HuH-7 (cell line): ENCODE results near the gene PTPRN2.
"Not testable (repeated sequence)": the region's sequence is repeated elsewhere in the genome, so short reads cannot be mapped to it uniquely, and the experiment has no call there.

ENCODE experiments used
- DNase-seq: peaks from one replicate; pipeline ENCODE4 v3.0.0; 2011; ENCODE audit warnings: low spot score

PTPRN2 gene

GRCh38 chr7:158301207-158301606, 286.4 kb downstream of the PTPRN2 start:
- DNase-seq: no peak

GRCh38 chr7:158300427-158300826, 287.2 kb downstream of the PTPRN2 start:
- DNase-seq: no peak

- no peak for DNase-seq
These were observed 288.0 kb downstream of the PTPRN2 start for GRCh38 chr7:158299607-158300006.

DNA sequence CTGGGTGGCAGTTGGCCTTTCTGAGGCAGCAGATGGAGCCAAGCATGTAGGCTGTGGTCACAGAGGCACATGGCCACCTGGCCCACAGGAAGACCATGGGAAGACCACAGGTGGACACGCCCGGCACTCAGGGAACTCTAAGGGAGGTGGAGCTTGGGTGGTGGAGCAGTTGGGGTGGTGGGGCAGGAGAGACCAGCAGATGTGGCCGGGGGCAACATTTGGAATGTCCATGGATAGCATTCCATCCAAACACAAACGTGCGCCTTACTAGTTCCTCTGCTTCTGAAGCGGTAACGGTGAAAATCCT, 290.9 kb downstream of the PTPRN2 start:
- DNase-seq: no peak

- no peak for DNase-seq
These were observed 291.4 kb downstream of the PTPRN2 start for GRCh38 chr7:158295966-158296797.

DNA sequence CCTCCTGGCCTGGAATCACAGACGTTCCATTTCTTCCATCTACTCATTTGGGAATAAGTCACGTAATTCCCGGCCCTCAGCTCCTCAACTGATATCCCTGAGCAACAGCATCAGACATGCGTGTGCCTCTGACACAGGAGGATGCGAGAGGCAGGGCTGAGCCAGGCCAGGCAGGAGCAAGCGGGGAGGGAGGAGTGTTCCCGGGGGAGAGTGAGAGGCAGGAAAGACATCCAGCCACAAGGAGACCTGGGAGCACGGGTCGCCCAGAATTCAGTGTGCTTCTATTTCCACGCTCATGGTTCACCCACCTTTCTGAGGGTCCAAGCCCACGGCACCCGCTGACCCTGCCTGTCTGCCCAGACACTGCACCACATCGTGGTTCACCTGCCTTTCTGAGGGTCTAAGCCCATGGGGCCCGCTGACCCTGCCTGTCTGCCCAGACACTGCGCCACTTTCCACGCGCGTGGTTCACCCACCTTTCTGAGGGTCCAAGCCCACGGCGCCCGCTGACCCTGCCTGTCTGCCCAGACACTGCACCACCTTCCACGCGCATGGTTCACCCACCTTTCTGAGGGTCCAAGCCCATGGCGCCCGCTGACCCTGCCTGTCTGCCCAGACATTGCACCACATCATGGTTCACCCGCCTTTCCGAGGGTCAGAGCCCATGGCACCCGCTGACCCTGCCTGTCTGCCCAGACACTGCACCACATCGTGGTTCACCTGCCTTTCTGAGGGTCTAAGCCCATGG, 293.0 kb downstream of the PTPRN2 start:
- DNase-seq: not testable (repeated sequence)

DNA sequence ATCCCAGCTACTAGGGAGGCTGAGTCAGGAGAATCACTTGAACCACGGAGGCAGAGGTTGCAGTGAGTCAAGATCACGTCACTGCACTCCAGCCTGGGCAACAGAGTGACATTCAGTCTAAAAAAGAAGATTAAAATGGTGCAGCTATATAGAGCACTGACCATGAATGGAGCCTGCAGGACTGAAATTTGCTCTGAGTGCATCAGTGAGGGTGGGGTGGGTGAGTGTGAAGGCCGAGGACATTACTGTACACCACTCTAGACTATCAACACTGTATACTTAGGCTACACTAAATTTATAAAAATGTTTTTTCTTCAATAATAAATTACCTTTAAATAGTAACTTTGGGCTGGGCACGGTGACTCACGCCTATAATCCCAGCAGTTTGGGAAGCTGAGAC, 294.7 kb downstream of the PTPRN2 start:
- DNase-seq: no peak

DNA sequence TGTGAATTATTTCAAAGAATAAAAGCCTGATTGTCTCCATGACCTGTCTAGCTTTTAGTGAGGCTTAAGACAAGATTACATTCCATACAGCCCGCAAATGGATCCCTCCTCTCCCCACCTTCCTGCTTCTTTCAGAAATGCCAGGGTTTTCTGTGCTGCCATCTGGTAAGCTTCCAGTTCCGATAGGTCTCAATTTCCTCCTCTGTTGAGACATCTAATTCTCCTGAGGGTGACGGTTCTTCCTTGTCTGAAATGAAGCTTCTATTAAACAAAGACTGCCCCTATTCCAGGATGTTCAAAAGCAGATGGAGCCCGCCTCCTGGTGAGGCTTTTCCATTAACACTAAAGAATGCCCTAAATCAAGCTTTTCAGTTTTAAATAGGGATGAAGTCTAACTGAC, 295.6 kb downstream of the PTPRN2 start:
- no peak for DNase-seq

DNA sequence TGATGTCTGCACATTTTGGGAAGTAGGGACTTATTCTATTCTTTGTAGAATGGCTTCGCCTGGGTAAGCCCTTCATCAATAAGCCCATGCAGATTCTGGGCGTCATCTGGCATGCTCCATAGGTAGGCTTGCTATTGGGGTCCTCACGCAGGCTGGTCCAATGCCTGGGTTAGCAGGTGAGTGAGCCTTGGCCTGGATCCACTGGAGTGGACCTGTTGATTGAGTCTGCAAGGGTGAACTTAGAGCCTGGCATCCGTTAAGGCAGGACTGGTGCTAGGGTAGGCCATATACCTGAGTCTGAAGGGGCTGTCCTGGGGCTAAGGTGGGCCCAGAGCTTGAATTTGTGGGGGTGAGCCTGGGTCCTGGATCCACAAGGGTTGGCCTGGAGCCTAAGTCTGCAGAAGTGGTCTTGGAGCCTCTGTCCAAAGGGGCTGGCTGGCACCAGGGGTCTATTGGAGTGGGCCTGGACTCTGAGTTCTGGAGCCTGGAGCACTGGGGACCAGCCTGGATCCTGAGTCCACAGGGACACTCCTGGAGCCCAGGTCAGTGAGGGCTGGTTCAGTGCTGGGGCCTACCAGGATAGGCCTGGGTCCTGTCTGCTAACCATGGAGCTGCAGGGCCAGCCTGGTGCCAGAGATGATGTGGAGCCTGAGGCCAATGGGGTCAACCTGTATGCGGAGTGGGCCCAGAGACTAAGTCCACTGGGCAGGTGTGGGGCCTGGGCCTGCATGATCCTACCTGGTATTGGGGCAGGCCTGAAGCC, 297.7 kb downstream of the PTPRN2 start:
- no peak for DNase-seq

GRCh38 chr7:158289231-158289630, 298.4 kb downstream of the PTPRN2 start:
- no peak for DNase-seq

GRCh38 chr7:158286210-158286609, 301.4 kb downstream of the PTPRN2 start:
- no peak for DNase-seq

DNA sequence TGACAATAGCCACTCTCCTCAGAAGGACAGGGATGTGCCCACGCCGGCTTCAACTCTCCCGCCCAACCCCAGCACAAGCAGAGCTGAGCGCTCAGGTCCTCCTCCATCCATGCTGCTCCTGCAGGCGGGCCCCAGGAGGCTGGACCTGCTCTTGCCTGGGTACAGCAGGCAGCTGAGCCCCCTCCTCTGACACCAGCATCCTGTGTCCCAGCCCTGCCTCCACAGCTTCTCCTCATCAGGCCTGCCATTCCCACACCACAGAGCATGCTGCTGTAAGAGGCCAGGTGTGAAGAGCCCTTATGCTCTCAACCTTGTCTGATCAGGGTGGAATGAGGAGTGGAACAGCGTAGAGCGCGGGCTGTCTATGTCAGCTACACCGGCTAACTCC, 302.2 kb downstream of the PTPRN2 start:
- no peak for DNase-seq

DNA sequence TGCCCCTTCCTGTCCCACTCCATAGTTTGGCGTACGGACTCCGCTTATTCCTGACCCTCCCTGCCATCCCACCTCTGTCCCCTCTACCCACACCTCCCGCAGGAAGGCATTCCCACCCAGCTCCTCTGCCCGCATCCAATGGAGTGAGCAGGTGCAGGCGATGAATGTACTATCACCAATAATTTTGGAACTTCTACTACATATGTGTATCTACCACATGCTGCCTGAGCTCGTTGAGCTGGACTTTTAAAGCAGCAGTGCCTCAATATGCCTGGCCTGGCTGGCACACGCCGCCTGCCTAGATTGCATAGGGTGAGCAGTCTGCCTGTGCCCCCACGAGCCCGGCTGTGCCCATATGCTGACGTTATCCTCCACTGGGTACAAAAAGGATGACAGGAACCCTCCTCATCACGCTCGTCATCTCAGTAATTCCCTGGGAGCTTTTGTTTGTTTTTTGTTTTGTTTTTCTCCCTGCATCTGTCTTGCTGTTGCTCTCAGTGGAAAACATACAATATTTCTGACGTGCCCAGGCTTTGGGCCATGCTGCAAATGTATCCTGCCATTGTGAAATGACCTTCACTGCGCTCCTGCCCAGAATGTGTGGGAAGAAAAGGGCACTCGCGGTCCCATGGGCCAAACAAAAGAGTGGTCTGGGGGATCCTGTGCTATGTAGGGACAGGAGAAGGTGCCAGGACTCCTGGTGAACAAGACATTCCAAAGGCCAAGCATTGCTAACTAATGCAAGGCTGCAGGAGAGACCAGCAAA, 302.8 kb downstream of the PTPRN2 start:
- no peak for DNase-seq

DNA sequence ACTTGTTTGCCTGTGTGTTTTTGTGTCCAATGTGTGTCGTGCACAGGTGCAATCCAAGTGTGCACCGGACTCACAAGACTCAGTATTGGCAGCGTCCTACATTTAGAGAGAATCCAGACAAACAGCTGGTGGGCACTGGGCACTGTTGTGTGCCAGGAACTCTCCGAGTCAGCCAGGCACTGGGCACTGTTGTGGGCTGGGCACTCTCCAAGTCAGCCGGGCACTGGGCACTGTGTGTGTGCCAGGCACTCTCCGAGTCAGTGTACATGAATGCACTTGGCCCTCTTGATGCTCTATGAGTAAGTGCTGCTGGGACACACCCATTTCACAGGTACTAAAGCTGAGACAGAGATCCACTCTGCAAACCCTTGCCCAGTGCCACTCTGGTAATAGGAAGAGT, 303.5 kb downstream of the PTPRN2 start:
- DNase-seq: no peak

DNA sequence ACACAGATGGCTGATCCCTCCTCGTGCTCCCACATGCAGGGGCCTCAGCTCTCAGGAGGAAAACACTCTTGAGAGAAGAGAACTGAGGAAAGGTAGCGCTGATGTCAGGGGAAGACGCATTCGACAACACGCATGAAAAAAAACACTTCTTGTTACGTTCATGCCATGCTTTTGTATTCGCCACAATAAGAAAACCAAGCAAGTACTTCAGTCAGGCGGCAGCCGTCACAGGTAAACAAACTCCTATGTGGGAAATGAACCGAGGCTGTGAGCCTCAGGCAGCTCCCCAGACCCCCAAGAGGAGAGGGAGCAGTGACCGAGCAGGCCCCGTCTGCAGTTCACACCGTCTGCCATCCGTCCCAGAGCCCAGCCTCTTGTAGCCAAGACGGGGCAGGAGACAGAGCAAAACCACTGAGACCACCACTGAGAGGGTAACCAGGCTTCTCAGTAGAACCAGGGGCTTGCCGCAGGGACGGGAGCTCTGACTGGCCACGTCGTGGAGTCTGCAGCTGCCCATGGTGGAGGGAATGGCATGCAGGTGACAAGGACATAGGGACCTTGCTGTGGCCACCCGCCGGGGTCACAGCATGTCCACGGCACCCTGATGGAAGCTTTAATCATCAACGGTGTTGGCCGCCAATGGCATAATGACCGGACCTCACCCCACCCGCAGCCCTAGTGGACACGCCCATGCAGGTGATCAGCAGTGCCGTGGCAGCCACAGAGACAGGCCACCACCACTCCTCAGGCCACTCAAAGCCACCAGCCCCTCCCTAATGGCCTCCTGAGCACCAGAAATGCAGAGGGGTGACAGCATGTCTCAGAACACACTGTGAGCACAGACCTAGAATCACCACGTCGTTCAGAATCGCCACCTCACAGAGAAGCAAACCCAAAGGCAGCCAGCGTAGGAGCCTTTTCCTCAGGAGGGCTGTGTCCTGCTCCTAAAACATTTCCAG, 304.3 kb downstream of the PTPRN2 start:
- DNase-seq: no peak

DNA sequence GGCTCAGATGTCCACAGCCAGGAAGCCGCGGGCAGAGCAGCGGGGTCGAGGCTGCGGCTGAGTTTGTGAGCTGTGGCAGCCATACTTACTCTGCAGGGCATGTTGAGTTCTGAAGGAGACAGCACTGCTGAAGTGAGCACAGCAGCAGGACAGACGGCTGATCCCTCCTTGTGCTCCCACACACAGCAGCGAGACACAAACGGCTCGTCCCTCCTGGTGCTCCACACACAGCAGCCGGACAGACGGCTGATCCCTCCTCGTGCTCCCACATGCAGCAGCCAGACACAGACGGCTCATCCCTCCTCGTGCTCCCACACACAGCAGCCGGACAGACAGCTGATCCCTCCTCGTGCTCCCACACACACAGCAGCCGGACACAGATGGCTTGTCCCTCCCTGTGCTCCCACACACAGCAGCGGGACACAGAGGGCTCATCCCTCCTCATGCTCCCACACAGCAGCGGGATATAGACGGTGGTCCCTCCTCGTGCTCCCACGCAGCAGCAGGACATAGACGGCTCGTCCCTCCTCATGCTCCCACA, 305.1 kb downstream of the PTPRN2 start:
- DNase-seq: no peak

DNA sequence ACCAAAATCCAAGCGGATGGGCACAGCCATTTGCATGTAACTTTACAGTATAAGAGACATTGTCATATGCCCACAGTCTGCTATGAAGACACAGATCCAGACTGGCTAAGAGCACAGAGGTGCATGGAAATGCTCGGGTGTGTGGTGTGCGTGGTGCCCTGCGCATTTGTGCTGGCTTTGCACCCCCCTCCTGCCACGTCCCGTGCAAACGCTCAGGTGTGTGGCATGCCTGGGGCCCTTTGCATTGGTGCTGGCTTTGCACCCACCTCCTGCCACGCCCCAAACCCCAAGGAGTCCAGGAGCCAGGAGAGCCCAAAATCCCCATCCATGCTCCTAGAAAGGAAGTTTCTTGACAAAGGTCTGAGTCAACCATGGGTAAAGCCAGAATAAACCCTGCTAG, 306.2 kb downstream of the PTPRN2 start:
- no peak for DNase-seq

DNA sequence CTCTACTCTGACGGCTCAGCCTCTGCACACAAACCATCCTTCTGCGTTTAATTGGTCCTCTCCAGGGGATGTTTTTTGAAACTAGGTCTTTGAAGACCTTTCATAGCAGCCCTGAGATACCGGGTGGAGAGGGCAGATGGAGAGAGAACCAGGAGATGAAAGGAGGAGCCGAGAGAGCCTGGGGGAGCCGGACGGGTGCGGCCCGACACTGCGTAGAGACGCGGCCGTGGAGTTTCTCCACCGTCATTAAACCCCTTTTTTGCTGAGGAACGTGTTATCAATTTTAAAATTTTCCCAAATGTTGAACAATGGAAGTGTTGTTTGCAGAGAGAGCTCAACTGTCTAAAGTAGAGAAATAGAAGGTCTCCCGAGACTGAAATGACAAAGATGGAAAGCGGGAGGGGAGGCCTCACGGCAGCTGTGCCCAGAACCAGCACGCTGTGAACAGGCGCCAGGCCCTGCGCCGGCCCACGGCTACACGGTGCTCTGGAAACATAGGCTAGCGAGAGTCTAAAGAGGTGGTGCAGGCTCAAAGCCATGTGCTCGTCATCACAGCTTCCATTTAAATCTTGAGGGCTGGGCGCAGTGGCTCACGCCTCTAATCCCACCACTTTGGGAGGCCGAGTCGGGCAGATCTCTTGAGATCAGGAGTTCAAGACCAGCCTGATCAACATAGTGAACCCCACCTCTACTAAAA, 307.0 kb downstream of the PTPRN2 start:
- DNase-seq: no peak

DNA sequence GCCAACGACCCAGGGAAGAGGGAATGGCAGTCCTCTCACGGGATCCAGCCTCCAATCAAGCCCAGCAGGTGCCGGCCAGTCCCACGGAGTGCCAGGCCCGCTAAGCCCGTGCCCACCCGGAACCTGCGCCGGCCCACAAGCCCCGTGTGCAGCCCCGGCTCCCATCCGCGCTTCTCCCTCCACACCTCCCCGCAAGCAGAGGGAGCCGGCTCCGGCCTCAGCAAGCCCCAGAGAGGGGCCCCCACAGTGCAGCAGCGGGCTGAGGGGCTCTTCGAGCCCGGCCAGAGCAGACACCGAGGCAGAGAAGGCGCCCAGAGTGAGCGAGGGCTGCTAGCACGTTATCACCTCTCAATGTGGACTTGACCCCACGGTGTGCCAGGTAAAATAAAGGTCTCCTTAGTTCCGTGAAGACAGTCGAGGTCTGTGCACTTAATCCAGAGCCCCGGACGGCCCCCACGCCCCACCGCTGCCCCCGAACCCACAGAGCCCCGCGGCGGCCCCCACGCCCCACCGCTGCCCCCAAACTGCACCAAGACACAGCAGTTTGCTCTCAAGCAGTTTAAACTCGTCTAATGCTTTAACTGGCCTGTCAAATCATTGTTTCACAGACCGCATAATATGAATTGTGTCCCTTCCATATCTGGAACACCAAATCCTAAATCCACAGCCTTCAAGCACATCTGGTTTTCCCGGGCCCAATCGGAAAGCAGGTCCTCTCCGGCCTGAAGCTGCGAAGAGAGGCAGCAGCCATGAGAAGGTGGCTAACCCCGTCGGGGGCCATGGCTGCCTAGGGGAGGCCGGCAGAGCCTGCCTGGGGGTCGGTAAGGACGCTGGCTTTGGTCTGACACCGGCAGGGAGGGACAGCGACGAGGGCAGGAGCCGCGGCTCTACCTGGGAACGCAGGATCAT, 307.8 kb downstream of the PTPRN2 start:
- no peak for DNase-seq
